DND-41 (cell line): ENCODE data around the gene CD79A.
A peak's percentile ranks its signal among the peaks of the same experiment; 100 is the strongest.

Experiments
- ATAC-seq: fragments of 200-7000 bp; cut with Tn5 transposase; 3 replicates; pipeline ENCODE4 v1.9.1; 2021; ENCODE audit warnings: low read depth; ENCODE audit not compliant: insufficient read depth
- DNase-seq: peaks from one replicate; pipeline ENCODE4 v3.0.0-alpha.2; 2020
- H2AFZ ChIP-seq: 2 replicates; pipeline ENCODE4 v1.6.0; 2012; ENCODE audit warnings: low read depth, low read length
- H3K27ac ChIP-seq: 2 replicates; pipeline ENCODE4 v1.5.1; 2012; ENCODE audit warnings: low read length, inconsistent platforms
- H3K27me3 ChIP-seq: fragments of 200-600 bp; sonication (generic); 2 replicates; pipeline ENCODE4 v1.6.0; 2012; ENCODE audit warnings: low read length, mild to moderate bottlenecking, inconsistent platforms; ENCODE audit not compliant: insufficient read depth, poor library complexity
- H3K36me3 ChIP-seq: 2 replicates; pipeline ENCODE4 v1.5.1; 2012; ENCODE audit warnings: low read length, inconsistent platforms; ENCODE audit not compliant: insufficient read depth
- H3K4me1 ChIP-seq: 2 replicates; pipeline ENCODE4 v1.5.1; 2012; ENCODE audit warnings: mild to moderate bottlenecking, low read length; ENCODE audit not compliant: insufficient read depth
- H3K4me2 ChIP-seq: 2 replicates; pipeline ENCODE4 v1.6.0; 2012; ENCODE audit warnings: mild to moderate bottlenecking, moderate library complexity, low read length, inconsistent platforms; ENCODE audit not compliant: insufficient read depth
- H3K4me3 ChIP-seq, 2 experiments: fragments of 200-600 bp in 1 of 2; shearing (Covaris generic) in 1 of 2; 2 replicates each; pipeline ENCODE4 v1.5.1; 2012 to 2016; ENCODE audit warnings: inconsistent platforms in 2 of 2, low read length in 2 of 2, mild to moderate bottlenecking in 2 of 2, low read depth in 1 of 2, moderate library complexity in 1 of 2
- H3K79me2 ChIP-seq: 2 replicates; pipeline ENCODE4 v1.6.0; 2012; ENCODE audit warnings: low read length, inconsistent platforms; ENCODE audit not compliant: insufficient read depth
- H3K9ac ChIP-seq: 2 replicates; pipeline ENCODE4 v1.6.0; 2012; ENCODE audit warnings: low read depth, mild to moderate bottlenecking, inconsistent platforms, low read length, moderate library complexity
- H3K9me3 ChIP-seq: 2 replicates; pipeline ENCODE4 v1.5.1; 2012; ENCODE audit warnings: low read length, moderate library complexity, mild to moderate bottlenecking, inconsistent platforms; ENCODE audit not compliant: insufficient read depth, severe bottlenecking
- H4K20me1 ChIP-seq: 2 replicates; pipeline ENCODE4 v1.6.0; 2012; ENCODE audit warnings: low read length; ENCODE audit not compliant: insufficient read depth
- EZH2 ChIP-seq: IDR thresholded peaks from 3 replicates; pipeline ENCODE4 v1.6.1; 2012; ENCODE audit warnings: borderline replicate concordance, low read depth, mild to moderate bottlenecking, moderate library complexity, low read length, inconsistent platforms; ENCODE audit not compliant: severe bottlenecking
- TF ChIP-seq, protein P1 (sequence below): IDR thresholded peaks from 2 replicates; pipeline ENCODE4 v1.5.1; 2012; ENCODE audit warnings: borderline replicate concordance, low read length, moderate library complexity, mild to moderate bottlenecking; ENCODE audit not compliant: poor library complexity, severe bottlenecking; ENCODE audit errors: extremely low read depth

The CD79A gene

DNA sequence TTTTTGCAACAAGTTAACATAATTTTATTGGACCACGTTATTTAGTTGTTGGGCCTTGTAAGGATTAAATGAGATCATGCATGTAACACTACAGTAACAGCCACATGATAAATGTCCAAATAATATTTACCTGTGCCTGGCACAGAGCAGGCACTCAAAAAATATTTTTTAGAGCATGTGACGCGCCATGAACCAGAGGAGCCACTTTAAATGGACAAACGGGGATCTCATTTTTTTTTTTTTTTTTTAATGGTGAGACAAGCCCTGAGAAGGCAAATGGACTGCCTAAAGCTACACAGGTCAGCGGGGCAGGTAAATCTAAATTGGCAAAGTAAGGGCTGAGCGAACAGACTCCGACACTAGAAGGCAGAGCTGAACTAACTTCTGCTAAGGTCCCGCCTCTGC, 17.9 kb upstream of the CD79A start:
- Histone ChIP-seq H3K27me3 (peaks cover 4% of the 10 kb centered on the region), H3K27ac (peak overlapping the region; percentile 42), H3K4me1 (peaks cover 43% of the 10 kb centered on the region), H3K36me3 (peaks cover 39% of the 10 kb centered on the region), H3K9ac (peak overlapping the region; percentile 77), H3K79me2 (peaks cover 42% of the 10 kb centered on the region), H3K4me3 (peak overlapping the region in 1 of 2 experiments; percentile 78; a peak in 2 of 4 replicates), H4K20me1 (peaks cover 35% of the 10 kb centered on the region), H2AFZ (peak overlapping the region; percentile 56), H3K4me2 (peak overlapping the region; percentile 96), H3K9me3 (no peaks in the 10 kb centered on the region)
- TF ChIP-seq EZH2: no peak
- TF ChIP-seq, protein P1, sequence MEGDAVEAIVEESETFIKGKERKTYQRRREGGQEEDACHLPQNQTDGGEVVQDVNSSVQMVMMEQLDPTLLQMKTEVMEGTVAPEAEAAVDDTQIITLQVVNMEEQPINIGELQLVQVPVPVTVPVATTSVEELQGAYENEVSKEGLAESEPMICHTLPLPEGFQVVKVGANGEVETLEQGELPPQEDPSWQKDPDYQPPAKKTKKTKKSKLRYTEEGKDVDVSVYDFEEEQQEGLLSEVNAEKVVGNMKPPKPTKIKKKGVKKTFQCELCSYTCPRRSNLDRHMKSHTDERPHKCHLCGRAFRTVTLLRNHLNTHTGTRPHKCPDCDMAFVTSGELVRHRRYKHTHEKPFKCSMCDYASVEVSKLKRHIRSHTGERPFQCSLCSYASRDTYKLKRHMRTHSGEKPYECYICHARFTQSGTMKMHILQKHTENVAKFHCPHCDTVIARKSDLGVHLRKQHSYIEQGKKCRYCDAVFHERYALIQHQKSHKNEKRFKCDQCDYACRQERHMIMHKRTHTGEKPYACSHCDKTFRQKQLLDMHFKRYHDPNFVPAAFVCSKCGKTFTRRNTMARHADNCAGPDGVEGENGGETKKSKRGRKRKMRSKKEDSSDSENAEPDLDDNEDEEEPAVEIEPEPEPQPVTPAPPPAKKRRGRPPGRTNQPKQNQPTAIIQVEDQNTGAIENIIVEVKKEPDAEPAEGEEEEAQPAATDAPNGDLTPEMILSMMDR: peak; percentile 73
- ATAC-seq: no peak
- DNase-seq: no peak

DNA sequence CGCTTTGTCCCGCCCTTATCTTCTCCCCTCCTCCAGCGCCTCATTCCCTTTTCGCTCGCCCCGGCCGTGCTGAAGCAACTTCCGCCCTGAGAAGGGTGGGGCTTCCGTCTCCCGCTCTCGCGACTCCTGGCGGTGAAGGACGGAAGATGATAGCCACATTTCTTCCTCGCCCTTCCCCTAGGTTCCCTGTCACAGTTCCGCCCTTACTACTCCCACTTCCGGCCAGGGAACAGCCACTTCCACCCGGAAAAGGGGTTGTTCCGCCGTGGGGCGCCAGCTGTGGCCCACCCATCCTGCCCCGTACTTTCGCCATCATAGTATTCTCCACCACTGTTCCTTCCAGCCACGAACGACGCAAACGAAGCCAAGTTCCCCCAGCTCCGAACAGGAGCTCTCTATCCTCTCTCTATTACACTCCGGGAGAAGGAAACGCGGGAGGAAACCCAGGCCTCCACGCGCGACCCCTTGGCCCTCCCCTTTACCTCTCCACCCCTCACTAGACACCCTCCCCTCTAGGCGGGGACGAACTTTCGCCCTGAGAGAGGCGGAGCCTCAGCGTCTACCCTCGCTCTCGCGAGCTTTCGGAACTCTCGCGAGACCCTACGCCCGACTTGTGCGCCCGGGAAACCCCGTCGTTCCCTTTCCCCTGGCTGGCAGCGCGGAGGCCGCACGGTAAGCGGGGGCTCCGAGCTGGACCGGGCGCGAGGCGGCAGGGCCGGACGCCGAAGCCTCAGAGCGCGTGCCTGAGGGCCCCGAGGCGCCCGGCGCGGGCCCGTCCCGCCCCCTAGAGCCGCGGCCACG, 17.3 kb upstream of the CD79A start, which contains the start of gene RPS19:
Gene RPS19 (plus strand): TSS at position 638 of the 801 bp plus-strand sequence. CDS start 520 bp downstream, outside the sequence.
- peak; percentile 83 for ATAC-seq

DNA sequence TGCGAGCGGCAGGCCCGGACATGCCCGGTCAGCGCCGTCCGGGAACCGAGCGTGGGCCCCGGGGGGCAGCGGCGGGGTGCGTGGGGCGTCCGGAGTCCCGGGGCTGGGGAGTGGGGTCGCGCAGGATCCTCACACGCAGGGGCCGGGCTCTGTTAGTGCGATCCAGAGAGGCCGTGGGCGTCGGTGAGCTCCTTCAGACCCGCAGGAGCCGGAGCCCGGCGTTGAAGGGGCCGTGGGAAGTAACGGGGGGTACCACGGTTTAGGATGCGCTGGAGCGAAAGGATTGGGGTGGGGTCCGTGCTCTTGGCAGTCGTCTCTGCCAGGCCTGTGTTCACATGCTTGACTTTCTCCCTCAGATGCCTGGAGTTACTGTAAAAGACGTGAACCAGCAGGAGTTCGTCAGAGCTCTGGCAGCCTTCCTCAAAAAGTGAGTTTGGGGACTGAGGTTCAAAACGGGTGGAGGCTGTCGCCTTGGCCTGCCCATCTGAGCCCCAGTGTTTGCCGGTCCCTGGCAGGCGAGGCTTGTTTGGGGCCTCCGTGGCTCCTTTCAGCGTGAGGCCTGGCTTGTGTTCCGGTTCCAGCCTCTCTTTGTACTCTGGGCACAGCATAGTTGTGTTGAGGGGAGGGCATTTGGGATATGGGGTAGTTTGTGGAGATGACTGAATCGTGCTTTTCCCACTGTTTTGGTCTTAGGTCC, 16.5 kb upstream of the CD79A start:
- Histone ChIP-seq H3K4me3 (peak overlapping the region; percentile 50 to 78), H2AFZ (peak overlapping the region; percentile 59; the same call in 1 of the 2 replicates), H4K20me1 (peaks cover 48% of the 10 kb centered on the region), H3K27ac (peak overlapping the region; percentile 97), H3K36me3 (peaks cover 52% of the 10 kb centered on the region), H3K9ac (peak overlapping the region; percentile 77), H3K79me2 (peaks cover 56% of the 10 kb centered on the region), H3K4me1 (peaks cover 56% of the 10 kb centered on the region), H3K9me3 (no peaks in the 10 kb centered on the region), H3K4me2 (peak overlapping the region; percentile 96), H3K27me3 (no peaks in the 10 kb centered on the region)
- no peak for ATAC-seq
- no peak for TF ChIP-seq EZH2
- TF ChIP-seq, protein P1: peak; percentile 3
- DNase-seq: peak; percentile 37

More for the DNA sequence above, 17.3 kb upstream of the CD79A start, which contains the start of gene RPS19:
- peak within 1 kb of the TSS; percentile 97 for H3K27ac ChIP-seq
- H3K36me3 ChIP-seq: peaks cover 45% of the 10 kb centered on the region
- no peaks in the 10 kb centered on the region for H3K27me3 ChIP-seq
- H3K4me3 ChIP-seq: peak within 1 kb of the TSS; percentile 50 to 78
- TF ChIP-seq, protein P1: peak; percentile 42
- no peak for TF ChIP-seq EZH2
- peak; percentile 99 for DNase-seq
- H3K9me3 ChIP-seq: no peaks in the 10 kb centered on the region
- H3K4me2 ChIP-seq: peak within 1 kb of the TSS; percentile 96
- H3K9ac ChIP-seq: peak within 1 kb of the TSS; percentile 77
- H4K20me1 ChIP-seq: peaks cover 41% of the 10 kb centered on the region
- H3K4me1 ChIP-seq: peaks cover 49% of the 10 kb centered on the region
- H2AFZ ChIP-seq: peak within 1 kb of the TSS; percentile 76
- peaks cover 48% of the 10 kb centered on the region for H3K79me2 ChIP-seq
